Measurements from ENCODE around the gene SNAI1.

DNA sequence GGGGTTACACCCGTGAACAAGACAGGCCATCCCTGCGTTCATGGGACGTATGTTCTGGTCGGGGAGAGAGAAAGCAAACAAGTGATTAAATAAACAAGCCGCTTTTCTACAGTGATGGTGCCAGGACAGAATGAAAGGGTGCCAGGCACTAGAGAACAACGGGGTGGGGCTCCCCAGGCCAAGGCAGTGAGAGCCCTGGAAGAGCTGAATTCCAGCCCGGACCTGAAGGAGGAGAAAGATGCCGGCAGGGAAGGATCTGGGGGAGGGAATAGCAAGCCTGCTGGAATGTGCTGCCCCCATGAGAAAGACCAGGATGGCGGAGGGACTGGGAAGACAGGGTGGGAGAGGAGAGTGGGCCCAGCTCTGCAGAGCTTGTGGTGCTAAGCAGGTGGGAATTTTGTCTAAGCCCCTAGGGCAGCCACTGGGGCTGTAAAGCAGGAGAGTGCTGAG, 7.5 kb downstream of the SNAI1 start:
- TF ChIP-seq, protein P1, sequence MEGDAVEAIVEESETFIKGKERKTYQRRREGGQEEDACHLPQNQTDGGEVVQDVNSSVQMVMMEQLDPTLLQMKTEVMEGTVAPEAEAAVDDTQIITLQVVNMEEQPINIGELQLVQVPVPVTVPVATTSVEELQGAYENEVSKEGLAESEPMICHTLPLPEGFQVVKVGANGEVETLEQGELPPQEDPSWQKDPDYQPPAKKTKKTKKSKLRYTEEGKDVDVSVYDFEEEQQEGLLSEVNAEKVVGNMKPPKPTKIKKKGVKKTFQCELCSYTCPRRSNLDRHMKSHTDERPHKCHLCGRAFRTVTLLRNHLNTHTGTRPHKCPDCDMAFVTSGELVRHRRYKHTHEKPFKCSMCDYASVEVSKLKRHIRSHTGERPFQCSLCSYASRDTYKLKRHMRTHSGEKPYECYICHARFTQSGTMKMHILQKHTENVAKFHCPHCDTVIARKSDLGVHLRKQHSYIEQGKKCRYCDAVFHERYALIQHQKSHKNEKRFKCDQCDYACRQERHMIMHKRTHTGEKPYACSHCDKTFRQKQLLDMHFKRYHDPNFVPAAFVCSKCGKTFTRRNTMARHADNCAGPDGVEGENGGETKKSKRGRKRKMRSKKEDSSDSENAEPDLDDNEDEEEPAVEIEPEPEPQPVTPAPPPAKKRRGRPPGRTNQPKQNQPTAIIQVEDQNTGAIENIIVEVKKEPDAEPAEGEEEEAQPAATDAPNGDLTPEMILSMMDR (IDR thresholded peaks at IDR 0.05): no peak
- TF ChIP-seq EP300 (IDR thresholded peaks at IDR 0.05) (no peak), POLR2A (IDR thresholded peaks at IDR 0.05) (no peak)

Data from ovary (tissue), 3 donors.